ENCODE data around the gene B4GALNT3.

The B4GALNT3 gene

DNA sequence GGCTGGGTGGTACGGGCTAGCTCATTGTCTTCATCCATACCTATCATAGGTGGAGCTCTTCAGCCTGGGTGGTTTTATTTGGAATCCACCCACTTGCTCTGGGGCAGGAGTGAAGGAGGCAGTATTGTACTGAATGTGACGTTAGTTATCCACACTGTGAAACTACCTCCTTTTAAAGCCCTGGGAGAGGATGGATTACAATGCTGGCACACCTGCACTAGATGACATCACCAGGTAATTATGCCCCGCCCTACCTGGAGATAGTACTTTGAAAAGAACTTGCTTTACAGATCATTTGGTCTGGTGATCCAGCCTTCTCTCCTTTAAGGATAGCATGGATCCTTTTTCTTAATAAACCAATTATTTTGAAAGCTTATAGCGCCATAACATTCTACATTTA, 78.0 kb downstream of the B4GALNT3 start:
- no peak for DNase-seq (ENCODE audit: low read depth in 1 of 2, low spot score in 1 of 2)

DNA sequence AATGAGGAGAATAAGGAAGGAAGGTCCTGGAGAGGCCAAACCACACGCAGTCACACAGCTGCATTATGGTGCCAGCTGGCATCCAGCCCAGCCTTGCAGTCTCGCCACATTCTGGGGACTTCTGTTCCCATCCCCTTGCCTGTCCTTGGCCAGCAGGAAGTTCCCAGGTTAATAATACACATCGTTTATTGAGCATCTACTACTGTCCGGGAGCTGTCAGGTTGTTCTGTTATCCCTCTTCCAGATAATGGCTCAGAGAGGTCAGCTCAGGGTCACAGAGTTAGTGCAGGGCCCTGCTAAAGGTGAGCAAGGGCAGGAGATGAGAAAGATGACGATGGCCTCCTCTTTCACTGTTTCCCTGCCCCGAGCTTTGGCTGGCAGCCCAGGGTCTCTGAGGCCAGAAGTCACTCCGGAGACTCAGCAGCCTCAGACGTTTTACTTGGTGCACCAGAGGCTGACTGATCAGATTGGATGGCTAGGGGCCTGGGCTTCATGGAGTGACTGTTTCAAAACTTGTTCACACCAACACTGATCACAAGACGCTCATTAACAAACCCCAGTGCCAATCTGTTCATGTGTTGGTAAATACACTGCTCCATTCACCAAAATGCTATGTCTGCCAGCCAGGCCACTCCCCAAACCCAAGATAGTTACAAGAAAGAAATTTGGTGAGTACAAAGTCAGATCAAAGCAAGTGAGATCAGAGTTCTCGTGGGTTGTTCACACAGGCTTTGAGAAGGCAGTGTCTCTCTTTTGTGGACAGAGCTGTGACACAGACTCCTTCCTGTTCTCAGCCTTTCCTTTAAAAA, 79.2 kb downstream of the B4GALNT3 start:
- no peak for DNase-seq (ENCODE audit: low read depth in 1 of 2, low spot score in 1 of 2)

DNA sequence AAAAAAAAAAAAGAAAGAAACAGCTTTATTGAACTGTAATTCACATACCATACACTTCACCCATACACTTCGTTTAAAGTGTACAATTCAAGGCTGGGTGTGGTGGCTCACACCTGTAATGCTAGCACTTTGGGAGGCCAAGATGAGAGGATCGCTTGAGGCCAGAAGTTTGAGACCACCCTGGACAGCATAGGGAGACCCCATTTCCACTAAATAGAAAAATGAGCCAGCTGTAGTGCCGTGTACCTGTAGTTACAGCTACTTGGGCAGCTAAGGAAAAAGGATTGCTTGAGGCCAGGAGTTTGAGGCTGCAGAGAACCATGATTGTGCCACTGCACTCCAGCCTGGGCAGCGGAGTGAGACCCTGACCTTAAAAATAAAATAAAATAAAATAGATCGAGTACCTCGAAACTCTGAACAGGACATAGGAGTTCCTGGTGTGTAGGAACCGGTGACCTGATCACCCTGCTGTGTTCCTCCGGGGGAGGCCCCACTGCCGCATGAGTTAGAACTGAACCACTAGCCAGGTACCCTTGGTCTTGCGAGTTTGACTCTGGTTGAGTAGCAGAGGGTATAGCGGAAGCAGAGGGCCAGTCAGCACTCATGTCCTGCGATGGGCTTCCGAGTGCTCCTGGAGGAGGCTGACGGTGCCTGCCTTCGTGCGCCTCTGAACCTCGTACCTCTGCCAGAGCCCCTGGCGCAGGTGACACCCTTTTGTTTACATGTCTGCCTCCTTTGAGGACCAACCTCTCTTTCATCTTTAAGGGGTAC, 80.0 kb downstream of the B4GALNT3 start:
- no peak for DNase-seq (ENCODE audit: low read depth in 1 of 2, low spot score in 1 of 2)

DNA sequence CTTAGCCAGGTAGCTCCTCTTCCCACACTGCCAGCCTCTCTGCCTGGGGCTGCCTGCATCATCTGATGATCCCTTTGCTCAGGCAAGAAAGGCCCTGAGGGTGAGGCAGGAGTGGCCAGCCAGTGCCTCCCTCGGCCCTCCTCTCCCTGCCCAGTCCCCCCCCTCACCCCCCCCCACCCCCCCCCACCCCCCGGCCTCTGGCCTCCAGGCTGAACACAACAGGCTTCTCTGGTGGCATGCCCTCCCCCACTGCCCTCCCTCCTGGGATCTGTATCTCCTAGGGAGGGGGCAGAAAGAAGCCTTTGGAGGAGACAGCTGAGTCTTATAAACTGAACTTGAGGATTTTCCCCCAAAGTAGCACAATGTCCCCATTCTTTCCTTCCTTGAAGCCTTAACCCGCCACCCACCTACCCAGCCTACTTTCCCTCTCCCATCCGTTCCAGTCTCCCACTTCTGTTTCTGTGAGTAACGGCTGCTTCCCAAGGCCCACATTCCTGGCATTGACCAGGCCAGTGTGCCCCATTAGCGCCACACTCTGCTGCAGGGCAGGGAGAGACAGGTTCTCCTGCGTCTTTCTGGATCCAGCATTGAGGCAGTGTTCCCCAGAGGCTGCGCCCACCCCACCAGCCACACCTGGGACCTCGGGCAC, 82.1 kb downstream of the B4GALNT3 start:
- no peak for DNase-seq (ENCODE audit: low read depth in 1 of 2, low spot score in 1 of 2)

DNA sequence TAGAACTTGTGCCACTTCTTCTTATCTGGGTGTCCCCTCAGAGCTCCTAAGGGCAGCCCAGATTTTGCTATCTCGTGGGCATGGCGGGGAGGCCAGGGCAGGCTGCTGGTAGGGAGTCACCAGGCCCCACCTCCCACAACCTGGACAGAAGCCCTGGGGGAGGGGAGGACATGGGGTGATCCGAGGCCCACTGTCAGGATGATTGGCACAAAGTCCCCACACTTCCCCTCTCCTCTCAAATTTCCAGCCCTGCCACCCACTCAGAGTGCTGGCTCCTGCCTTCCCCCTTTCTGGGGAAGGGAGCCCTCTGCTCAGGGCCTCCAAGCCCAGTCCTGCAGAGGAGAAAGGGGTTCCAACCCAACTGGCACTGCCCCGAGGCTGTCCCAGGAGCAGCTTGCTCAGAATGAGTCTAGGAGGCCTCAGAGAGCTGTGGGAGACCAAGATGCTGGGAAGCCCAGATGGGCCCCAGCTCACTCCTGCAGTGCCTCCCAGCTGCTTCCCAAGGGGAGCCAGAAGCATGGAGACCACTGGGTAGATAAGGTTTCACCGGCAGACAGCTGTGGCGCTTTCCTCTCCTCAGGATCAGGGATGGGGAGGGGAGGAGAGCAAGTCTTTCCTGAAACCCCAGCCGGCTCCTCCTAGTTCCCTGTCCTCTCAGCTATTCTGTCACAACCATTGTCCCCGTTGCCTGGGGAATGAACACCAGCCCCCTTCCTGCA, 82.8 kb downstream of the B4GALNT3 start:
- DNase-seq (ENCODE audit: low read depth in 1 of 2, low spot score in 1 of 2): no peak

DNA sequence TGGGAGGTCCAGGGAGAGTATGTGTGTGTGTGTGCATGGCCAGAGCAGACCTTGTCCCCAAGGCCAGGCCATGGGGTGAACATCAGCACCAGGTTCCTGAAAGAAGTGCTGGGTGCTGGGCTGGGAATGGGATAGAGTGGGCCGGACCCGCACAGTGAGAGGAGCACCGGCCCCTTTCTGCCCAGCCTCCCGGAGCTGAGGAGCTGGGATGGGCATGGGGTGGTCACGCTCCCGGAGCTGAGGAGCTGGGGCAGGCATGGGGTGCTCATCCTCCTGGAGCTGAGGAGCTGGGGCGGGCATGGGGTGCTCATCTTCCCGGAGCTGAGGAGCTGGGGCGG, 83.3 kb downstream of the B4GALNT3 start:
- no peak for DNase-seq (ENCODE audit: low read depth in 1 of 2, low spot score in 1 of 2)

DNA sequence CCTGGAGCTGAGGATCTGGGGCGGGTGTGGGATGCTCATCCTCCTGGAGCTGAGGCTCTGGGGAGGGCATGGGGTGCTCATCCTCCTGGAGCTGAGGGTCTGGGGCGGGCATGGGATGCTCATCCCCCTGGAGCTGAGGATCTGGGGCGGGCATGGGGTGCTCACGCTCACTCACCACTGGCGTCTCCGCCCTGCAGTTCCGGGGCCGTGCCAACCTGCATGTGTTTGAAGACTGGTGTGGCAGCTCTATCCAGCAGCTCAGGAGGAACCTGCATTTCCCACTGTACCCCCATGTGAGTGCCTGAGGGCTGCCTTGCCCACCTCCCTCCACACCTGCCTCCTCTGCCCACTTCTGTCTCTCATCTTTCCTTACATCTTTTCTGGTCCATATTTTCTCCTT, 84.4 kb downstream of the B4GALNT3 start:
- no peak for DNase-seq (ENCODE audit: low read depth in 1 of 2, low spot score in 1 of 2)

DNA sequence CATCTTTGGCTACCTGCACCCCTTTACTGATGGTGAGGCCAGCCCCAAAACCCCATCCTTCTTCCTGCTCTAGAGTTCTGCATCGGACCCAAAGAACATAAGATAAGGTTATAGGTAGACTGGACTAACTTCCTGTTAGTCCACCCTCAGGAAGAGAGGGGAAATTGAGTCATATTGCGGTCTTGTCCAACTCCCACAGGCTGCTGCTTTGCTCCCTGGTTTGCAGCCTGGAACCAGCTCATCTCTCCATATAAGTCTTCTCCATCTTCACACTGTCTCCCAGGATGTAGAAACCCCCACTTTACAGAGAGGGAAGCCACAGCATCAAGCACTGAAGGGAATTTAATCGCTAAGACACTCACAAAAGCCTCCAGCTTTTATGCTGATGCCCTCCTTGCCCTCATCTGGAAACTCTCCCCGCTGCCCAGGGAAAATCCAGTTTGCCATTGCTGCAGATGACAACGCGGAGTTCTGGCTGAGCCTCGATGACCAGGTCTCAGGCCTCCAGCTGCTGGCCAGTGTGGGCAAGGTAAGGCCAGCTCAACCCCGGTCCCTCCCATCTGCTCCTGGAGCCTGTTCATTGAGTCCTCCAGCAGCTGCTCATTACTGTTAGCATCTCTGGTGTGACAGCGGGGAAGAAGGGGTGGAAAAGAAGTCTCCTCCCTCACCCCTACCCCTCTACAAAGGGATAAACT, 85.3 kb downstream of the B4GALNT3 start:
- DNase-seq (ENCODE audit: low read depth in 1 of 2, low spot score in 1 of 2): no peak

DNA sequence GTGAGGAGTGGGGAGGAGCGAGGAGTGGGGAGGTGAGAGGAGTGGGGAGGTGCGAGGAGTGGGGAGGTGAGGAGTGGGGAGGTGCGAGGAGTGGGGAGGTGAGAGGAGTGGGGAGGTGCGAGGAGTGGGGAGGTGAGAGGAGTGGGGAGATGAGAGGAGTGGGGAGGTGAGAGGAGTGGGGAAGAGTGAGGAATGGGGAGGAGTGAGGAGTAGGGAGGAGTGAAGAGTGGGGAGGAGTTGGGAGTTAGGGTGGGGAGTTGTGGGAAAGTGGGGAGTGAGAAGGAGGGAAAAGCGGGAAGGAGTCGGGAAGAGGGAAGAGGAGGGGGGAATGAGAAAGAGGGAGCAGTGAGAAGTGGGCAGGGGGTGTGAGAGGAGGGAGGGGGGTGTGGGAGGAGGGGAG, 86.1 kb downstream of the B4GALNT3 start:
- DNase-seq (ENCODE audit: low read depth in 1 of 2, low spot score in 1 of 2): no peak

DNA sequence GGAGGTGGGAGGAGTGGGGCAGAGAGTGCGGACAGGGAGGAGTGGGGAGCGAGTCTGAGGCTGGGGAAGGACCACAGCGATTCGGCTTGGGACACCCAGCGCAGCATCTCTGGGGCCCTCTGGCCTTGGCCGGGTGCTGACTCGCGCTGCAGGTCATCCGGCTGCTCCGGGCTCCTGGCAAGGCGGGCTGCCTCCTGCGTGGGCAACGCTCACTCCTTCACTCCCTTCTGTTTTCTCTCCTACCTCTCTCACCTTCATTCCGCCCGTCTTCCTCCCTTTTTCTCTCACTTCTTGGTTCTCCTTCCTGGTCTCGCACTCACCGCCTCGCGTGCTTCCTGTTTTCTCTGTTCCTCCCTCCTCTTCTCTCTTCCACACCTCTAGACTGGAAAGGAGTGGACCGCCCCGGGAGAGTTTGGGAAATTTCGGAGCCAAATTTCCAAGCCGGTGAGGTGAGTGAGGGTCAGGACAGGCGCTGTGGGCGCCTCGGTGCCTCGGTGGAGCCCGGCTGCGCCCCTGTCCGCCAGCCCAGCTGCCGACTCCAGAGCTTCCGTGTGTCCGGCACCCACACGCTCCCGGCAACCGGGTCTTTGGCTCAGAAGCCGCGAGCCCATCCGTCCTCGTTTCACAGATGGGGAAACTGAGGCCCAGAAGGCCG, 86.7 kb downstream of the B4GALNT3 start:
- DNase-seq (ENCODE audit: low read depth in 1 of 2, low spot score in 1 of 2): no peak

DNA sequence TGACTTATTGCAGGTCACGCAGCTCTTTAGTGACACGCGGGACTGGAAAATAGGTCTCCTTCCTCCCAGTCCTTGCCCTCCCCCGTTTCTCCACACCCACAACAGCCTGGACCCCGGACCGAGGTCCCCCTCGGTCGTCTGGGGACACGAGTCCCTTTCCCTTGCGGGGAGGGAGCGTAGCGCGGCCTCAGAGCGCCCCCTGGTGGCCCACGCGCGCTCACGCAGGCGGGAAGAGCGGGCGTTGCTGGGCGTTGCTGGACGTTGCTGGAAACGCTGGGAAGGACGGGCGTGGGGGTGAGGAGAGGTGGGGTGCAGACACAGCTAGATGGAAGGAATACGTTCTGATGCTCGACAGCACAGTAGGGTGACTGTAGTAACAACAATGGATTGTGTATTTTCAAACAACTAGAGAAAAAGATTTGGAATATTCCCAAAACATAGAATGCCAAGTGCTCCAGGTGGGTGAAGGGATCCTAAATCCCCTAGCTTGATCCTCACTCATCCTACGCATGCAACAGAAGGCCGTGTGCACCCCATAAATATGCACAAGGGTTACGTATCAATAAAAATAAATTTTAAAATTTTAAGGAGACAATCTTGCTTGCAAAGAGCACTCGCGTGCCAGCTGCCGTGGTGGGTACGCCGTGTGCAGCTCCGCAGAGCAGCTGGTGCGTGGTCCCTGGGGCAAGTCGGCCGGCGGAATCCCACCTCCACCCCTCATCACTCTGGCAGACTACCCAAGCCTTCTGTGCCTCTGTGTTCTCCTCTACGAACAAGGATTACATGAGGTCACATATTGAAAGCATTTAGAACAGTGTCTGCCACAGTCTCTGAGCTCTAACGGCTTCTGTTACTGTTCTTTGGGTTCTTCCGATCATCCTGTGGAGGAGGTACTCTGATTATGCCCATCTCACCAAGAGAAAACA, 87.4 kb downstream of the B4GALNT3 start:
- peak; percentile 51 to 62 for DNase-seq (ENCODE audit: low read depth in 1 of 2, low spot score in 1 of 2)

DNA sequence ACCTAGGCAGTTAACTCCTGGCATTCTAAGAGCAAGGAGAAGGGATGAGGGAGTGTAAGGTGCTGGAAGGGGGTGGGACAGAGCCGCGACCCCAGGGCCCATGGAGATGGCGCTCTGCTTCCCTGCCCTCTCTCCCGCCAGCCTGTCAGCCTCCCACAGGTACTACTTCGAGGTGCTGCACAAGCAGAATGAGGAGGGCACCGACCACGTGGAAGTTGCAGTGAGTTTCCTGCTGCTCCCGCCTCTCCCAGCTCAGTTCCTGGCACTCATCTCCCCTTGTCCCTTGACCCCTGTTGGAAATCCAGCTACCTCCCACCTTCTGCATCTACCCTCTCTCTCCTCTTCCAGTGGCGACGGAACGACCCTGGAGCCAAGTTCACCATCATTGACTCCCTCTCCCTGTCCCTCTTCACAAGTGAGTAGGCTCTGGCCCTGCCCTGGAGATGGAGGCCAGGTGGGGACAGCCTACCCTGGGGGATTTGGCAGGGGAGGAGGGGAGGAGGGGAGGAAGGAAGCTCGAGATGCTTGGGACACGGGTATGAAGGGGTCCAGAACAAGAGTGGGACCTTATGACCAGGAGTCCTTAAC, 88.2 kb downstream of the B4GALNT3 start:
- no peak for DNase-seq (ENCODE audit: low read depth in 1 of 2, low spot score in 1 of 2)

DNA sequence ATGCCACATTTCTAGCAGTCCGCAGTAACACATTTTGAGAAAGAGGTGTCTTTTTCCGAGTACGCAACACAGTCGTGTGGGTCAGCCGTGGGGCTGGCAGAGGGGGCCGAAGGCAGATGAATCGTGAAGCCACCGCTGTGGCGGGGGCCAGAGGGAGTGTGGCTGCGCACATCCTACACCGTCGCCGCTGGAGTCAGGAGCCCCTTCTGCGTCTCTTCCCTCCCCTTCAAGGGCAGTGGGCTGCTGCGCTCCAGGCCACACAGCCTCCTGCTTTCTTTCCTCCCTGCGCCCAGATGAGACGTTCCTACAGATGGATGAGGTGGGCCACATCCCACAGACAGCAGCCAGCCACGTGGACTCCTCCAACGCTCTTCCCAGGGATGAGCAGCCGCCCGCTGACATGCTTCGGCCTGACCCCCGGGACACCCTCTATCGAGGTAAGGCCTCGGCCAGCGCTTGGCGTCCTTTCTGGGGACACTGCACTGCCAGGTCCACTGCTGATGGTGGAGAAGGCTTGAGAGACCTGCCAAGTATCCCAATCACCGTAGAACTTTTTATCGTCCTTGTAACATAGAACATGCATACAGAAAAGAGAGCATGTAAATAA, 89.8 kb downstream of the B4GALNT3 start:
- no peak for DNase-seq (ENCODE audit: low read depth in 1 of 2, low spot score in 1 of 2)

DNA sequence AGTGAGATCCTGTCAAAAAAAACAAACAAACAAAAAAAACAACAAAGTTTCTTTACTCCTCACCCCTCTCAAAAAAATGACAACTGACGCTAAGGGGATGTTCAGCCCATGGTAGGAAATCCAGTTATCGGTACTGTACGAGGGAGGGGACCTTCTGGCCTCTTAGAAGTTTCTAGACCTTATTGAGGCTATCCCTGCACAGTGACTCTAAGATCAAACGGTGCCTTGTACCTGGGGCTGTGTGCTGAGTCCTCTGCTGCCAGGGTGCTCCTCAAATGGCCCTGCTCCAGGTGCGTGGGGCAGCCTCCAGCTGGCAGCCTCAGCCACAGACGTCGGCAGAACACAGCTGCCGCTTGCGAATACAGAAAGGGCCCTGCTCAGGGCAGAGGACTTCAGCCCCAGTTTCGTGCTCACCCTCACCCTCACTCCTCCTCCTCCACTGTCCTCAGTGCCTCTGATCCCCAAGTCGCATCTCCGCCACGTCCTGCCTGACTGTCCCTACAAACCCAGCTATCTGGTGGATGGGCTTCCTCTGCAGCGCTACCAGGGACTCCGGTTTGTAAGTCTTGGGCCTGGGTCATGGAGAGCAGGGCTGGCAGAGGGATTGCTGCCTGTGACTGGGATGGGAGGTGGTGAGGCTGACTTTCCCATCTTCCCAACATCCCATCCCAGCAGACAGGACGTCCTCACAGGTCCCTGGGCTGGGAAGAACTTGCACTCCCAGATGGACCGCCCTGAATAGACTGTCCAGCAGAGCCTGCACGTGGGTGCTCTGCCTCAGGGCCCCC, 90.9 kb downstream of the B4GALNT3 start:
- no peak for DNase-seq (ENCODE audit: low read depth in 1 of 2, low spot score in 1 of 2)

DNA sequence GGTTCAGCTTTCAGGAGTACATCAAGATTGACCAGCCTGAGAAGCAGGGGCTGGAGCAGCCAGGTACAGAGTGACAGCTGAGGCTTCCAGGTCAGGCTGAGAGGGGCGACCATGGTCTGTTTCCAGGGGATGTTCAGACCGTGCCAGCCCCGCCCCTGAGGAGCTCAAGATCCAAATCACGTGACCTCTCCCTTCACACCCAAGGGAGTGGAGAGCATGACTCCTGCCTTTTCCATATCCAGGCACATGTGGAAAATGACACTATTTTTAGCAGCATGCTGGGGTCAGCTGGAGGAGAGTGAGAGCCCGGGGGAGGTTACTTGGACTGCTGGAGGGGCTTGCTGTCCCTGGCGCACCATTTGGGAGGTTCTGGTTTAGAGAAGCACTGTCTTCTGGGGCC, 92.7 kb downstream of the B4GALNT3 start:
- DNase-seq (ENCODE audit: low read depth in 1 of 2, low spot score in 1 of 2): no peak

DNA sequence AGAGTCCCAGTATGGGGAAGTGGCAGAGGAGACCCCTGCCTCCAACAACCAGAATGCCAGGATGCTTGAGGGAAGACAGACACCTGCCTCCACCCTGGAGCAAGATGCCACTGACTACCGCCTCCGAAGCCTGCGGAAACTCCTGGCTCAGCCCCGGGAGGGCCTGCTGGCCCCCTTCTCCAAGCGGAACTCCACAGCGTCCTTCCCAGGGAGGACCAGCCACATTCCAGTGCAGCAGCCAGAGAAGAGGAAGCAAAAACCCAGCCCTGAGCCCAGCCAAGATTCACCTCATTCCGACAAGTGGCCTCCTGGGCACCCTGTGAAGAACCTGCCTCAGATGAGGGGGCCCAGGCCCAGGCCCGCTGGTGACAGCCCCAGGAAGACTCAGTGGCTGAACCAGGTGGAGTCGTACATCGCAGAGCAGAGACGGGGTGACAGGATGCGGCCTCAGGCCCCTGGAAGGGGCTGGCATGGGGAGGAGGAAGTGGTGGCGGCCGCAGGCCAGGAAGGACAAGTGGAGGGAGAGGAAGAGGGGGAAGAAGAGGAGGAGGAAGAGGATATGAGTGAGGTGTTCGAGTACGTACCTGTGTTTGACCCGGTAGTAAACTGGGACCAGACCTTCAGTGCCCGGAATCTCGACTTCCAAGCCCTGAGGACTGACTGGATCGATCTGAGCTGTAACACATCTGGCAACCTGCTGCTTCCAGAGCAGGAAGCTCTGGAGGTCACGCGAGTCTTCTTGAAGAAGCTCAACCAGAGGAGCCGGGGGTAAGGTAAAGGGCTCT, 93.7 kb downstream of the B4GALNT3 start:
- DNase-seq (ENCODE audit: low read depth in 1 of 2, low spot score in 1 of 2): no peak

DNA sequence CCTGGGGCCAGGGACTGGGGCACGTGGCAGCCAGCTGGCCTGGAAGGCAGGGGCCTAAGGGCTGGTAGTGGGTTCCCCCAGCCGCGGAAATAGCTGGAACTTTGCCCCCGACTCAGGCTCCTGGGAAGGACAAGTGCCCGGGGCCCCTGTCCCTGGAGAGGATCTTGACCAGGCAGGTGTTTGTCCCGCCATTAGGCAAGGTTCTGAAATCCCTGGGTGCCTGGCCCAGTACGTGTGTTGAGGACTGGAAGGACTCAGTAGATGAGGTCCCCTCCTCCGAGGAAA, 94.2 kb downstream of the B4GALNT3 start:
- DNase-seq (ENCODE audit: low read depth in 1 of 2, low spot score in 1 of 2): no peak

All from activated CD4-positive, alpha-beta T cell treated with anti-CD3 and anti-CD28 coated beads, Interleukin-2, amount 50 U/mL, for 24 hours (primary cell).